GM21825 (cell line): Measurements from ENCODE around the gene PIP4K2C.
A peak's percentile ranks its signal among the peaks of the same experiment; 100 is the strongest.
"Not testable (repeated sequence)": the region's sequence is repeated elsewhere in the genome, so short reads cannot be mapped to it uniquely, and the experiment has no call there.

Experiments used
- ATAC-seq: cut with Tn5 transposase; IDR thresholded peaks from one replicate; pipeline ENCODE4 v1.9.1; 2021; ENCODE audit warnings: mild to moderate bottlenecking, moderate library complexity; ENCODE audit not compliant: unreplicated experiment

Gene PIP4K2C

GRCh38 chr12:57607958-57608663, 17.1 kb downstream of the PIP4K2C start:
- ATAC-seq: no peak

DNA sequence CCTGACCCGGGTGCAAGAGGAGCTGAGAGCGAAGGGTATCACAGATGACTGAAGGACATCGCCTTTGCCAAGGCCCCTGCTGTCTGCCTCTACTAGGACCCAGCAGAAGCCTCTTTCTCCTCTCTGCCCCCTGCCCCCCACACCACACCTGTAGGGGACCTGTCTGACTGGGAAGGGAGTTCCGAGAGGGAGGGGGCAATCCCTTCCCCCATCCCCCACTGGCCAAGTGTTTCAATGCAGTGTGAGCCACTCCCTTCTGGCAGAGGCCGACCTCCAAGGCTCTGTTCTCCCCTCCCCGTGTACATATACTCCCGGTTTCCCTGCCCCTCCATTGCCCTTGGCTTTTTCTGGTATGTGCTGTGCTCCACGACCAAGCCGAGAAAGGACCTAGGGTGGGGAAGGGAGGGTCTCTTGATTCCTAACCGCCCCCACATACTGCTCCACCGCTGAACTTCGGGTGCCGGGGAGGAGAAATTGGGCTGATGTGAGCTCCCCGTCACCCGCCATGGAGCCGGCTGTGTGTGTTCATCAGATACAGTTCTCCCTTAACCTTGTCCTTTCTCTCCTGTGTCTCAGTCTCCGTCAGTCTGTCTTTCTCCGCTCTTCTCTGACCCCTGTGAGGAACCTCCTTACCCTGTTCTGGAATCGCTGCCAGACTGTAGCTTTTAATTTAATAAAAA, 18.2 kb downstream of the PIP4K2C start:
- ATAC-seq: no peak

- ATAC-seq: no peak
These were observed 19.0 kb downstream of the PIP4K2C start for GRCh38 chr12:57609781-57610553.

- ATAC-seq: no peak
These were observed 19.6 kb downstream of the PIP4K2C start for GRCh38 chr12:57610554-57611107.

GRCh38 chr12:57611108-57611826, 20.3 kb downstream of the PIP4K2C start, which contains the start of gene ARHGEF25:
Gene ARHGEF25, plus strand, starts transcription at chr12:57611435. Its CDS starts 460 bp downstream, at chr12:57611895.
- ATAC-seq: no peak

DNA sequence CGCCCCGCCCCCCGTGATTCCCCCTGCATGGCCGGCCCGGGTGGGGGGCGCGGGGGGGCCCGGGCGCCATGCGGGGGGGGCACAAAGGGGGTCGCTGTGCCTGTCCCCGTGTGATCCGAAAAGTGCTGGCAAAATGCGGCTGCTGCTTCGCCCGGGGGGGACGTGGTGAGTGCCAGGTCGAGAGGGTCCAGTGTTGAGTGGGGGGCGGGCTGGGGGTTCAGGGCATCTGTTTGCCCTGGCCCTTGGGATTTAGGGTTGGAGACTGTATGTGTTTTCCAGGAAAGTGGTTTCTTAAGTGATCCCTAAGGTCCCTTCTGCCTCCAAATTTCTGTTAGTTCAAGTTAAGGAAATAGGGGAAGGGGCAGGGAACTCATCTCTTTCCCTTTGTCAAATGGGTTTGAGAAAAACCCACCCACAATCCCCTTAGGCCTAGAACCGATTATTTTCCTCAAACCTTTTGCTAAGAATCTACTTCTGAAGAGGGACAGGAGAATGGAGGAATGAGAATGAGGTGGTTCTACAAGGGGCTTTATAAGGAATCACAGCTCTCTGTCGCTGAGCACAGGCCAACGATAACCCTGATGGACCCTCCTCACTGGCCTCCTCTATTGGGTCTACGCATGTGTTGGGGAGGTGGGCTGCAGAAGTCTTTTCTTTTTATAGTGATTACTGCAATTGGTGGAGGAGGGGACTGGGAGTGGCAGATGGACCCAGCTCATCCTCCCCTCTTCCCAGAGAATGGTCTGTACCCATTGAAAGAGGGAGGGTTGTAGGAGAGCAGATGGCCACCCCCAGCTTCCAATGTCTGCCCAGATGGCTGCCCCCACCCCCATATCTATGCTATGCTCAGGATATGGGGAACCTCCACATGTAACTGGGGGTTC, 21.1 kb downstream of the PIP4K2C start:
- no peak for ATAC-seq

DNA sequence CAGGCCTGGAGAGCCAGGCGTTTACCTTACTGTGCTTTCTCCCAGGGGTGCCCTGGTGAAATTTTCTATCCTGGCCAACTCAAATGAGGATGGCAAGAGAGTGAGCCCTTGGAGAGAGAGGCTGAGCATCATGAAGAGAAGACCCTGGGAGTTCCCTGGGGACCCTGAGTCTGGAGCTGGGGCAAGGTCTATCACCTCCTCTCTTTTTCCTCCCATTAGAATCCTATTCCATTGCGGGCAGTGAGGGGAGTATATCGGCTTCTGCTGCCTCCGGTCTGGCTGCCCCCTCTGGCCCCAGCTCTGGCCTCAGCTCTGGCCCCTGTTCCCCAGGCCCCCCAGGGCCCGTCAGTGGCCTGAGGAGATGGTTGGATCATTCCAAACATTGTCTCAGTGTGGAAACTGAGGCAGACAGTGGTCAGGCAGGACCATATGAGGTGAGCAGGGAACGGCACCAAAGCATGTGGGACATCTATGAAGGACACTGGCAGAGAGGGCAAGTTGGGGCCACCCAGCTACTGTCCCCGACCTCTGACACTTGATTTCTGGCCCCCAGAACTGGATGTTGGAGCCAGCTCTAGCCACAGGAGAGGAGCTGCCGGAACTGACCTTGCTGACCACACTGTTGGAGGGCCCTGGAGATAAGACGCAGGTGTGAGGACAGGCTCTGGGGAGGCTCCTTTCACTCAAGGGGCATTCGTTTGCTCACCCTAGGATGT, 21.9 kb downstream of the PIP4K2C start:
- no peak for ATAC-seq

DNA sequence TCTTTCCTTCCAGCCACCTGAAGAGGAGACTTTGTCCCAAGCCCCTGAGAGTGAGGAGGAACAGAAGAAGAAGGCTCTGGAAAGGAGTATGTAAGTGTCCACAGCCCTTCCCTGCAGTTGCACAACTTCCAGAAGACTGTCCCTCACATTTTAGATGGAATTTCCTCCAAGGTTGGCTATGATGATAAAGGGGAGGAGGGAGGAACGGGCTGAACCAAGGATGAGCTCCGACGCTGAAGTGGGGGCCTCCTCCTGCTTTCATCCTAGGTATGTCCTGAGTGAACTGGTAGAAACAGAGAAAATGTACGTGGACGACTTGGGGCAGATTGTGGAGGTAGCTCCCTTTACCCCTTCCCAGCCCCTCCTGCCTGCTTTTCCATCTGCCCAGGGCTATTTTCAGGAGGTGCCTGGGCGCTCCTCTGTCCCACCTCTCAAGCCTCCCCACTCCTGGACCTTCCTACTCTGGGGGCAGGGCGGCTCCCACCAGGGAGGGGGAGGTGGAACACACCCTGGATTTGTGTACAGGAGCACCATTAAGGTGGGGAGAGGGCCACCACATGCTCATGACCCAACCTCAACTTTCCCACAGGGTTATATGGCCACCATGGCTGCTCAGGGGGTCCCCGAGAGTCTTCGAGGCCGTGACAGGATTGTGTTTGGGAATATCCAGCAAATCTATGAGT, 22.6 kb downstream of the PIP4K2C start:
- ATAC-seq: no peak

DNA sequence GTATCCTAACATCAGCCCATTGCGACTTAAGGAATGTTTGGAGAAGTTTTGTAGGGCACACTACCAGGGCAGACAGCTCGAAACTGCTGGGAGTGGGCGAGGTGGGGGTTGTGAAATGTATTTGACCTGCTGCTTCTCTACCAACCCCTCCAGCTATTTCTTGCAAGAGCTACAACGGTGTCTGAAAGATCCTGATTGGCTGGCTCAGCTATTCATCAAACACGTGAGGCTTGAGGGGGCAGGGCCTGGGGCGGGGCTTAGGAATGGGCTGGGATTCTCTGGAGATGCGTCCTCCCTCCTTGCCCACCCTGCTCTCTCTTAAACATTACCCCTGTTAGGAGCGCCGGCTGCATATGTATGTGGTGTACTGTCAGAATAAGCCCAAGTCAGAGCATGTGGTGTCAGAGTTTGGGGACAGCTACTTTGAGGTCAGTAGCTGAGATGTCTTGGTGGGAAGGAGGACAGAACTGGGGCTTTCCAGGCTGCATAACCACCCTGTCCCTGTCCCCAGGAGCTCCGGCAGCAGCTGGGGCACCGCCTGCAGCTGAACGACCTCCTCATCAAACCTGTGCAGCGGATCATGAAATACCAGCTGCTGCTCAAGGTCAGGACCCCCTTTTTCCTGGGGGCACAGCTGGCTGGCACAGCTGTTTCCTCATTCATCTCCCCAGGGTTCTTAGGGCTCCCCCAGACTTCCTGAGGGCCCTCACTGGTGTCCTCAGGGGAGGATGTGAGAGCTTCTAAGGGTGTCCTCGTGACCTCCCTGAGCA, 23.4 kb downstream of the PIP4K2C start:
- ATAC-seq: peak; percentile 57

- no peak for ATAC-seq
These were observed 24.0 kb downstream of the PIP4K2C start for GRCh38 chr12:57614948-57615500.

DNA sequence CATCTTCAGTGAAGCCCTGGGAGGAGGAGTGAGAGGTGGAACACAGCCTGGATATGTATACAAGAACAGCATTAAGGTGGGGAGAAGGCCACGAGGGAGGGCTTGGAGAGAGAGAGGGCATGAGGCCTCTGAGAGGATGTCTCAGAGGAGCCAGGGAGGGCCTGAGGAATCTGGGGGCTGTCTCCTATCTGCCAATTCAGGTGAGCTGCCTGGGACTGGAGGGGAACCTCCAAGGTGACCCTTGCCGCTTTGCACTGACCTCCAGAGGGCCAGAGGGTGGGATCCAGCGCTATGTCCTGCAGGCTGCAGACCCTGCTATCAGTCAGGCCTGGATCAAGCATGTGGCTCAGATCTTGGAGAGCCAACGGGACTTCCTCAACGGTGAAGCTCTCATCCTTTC, 24.6 kb downstream of the PIP4K2C start:
- no peak for ATAC-seq

- ATAC-seq: no peak
These were observed 25.6 kb downstream of the PIP4K2C start for GRCh38 chr12:57616383-57617101.

DNA sequence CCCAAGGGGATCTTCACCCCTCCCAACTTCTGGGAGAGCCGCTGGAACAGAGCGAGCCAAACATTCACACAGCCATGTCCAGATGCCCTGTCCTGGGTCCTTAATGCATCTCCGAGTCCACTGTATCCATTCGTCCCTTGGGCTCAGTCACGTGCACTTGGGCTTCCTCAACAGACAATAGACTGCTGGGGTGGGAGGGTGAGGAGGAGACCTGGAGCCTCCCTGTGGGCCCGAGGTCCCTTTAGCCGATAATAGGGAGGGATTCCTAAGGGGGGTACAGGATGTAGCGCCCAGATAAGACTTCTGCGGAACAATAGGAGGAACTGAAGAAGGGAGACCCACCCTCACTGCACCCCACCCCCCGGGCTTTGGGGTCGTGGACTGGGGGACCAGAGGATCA, 26.9 kb downstream of the PIP4K2C start:
- no peak for ATAC-seq

- ATAC-seq: not testable (repeated sequence)
These were observed 27.4 kb downstream of the PIP4K2C start for GRCh38 chr12:57618431-57618830.

- no peak for ATAC-seq
These were observed 28.0 kb downstream of the PIP4K2C start for GRCh38 chr12:57618966-57619433.

DNA sequence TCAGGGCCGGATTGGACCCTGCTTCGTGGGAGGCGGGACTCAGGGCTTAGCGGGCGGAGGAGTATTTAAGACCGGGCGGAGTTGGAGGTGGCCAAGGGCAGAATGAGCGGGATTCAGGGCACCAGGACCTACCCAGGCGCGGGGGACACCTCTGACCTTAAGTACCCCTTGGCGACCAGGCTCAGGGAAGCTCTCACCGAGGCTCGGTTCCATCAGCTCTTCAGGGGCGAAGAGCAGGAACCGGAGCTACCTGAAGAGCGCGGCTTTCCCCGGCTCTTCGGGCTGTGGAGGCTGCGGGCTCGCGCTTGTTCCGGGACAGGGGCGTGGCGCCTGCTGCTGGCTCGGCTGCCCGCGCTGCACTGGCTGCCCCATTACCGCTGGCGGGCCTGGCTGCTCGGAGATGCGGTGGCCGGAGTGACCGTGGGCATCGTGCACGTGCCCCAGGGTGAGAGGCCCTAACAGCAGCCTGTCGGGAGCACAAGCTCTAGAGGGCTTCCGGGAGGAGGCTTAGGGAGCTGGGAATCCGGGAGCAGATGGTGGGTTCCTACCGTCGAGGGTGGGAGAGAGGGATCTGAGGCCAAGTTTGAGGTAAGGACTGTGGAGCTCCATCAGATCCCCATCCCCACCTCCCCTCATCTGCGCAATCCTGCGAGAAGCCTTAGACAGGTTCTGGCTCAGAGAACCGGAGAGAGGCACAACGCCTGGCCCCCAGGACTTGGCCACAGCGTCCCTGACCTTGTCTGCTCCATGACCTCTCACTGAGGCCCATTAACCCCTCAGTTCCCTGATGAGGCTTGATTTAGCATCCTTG, 28.6 kb downstream of the PIP4K2C start:
- no peak for ATAC-seq
